Panc1 (cell line): ENCODE measurements around the gene EEIG2.
"Not testable (repeated sequence)": the region's sequence is repeated elsewhere in the genome, so short reads cannot be mapped to it uniquely, and the experiment has no call there.

Experiments used
- CTCF ChIP-seq: fragments of 450-650 bp; IDR thresholded peaks from 2 replicates; pipeline ENCODE4 v1.5.1; 2017; ENCODE audit warnings: mild to moderate bottlenecking
- POLR2AphosphoS5 ChIP-seq: IDR thresholded peaks from 2 replicates; pipeline ENCODE4 v1.6.1; 2012; ENCODE audit warnings: mild to moderate bottlenecking, low read depth, low read length, moderate library complexity
- REST ChIP-seq, 2 experiments: IDR thresholded peaks; 2 replicates each; pipeline ENCODE4 v1.6.1; 2011 to 2012; ENCODE audit warnings: low read depth in 2 of 2, control low read depth in 1 of 2, low read length in 1 of 2, mild to moderate bottlenecking in 1 of 2, moderate library complexity in 1 of 2; ENCODE audit not compliant: insufficient read depth in 1 of 2
- SIN3A ChIP-seq: IDR thresholded peaks from 2 replicates; pipeline ENCODE4 v1.6.1; 2012; ENCODE audit warnings: low read depth, mild to moderate bottlenecking, low read length, moderate library complexity, borderline replicate concordance; ENCODE audit not compliant: insufficient read depth
- TCF7L2 ChIP-seq: IDR thresholded peaks from 2 replicates; pipeline ENCODE4 v1.6.1; 2011; ENCODE audit warnings: mild to moderate bottlenecking, low read depth, low read length, inconsistent platforms

- not testable (repeated sequence) for TF ChIP-seq CTCF; SIN3A; POLR2AphosphoS5; TCF7L2; REST (IDR thresholded peaks at IDR 0.05; ENCODE audit: insufficient read depth in 1 of 2, low read depth in 2 of 2, low read length in 1 of 2)
These were observed 46.0 kb upstream of the EEIG2 start for GRCh38 chr1:108513914-108514313.
